ENCODE results near the gene INSYN2B. TPM values are rescaled to one million over a fixed set of nuclear protein-coding genes. Genes with fewer than 3 reads are reported as not detected.

INSYN2B gene
- total and polyA plus RNA-seq, 7 donors, result under 0.01 to 0.27 (median 0.10) TPM; not detected in 3

DNA sequence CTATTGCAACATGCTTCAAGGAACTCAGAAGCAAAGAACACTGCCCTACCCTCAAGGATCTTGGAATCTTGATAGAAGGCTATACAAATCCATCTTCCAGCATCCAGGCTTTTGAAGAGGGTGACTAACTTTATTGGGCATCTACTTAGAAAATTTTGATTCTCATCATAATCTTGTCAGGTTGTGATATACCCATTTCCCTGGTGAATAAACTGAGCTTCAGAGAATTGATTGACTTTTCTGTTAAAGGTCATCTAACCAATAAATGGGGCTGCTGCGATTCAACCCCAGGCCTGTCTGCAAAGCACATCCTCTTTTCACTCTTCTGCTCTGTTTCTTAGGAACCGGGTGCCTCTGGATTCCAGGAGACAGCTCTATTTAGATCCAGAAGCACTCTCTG, 19.9 kb upstream of the INSYN2B start:
- Histone ChIP-seq H3K27me3 (no peaks in the 10 kb centered on the region), H3K4me1 (no peaks in the 10 kb centered on the region), H3K9me3 (no peaks in the 10 kb centered on the region), H3K27ac (no peak overlapping the region), H3K36me3 (no peaks in the 10 kb centered on the region), H3K4me3 (no peak overlapping the region)
- TF ChIP-seq, protein P1, sequence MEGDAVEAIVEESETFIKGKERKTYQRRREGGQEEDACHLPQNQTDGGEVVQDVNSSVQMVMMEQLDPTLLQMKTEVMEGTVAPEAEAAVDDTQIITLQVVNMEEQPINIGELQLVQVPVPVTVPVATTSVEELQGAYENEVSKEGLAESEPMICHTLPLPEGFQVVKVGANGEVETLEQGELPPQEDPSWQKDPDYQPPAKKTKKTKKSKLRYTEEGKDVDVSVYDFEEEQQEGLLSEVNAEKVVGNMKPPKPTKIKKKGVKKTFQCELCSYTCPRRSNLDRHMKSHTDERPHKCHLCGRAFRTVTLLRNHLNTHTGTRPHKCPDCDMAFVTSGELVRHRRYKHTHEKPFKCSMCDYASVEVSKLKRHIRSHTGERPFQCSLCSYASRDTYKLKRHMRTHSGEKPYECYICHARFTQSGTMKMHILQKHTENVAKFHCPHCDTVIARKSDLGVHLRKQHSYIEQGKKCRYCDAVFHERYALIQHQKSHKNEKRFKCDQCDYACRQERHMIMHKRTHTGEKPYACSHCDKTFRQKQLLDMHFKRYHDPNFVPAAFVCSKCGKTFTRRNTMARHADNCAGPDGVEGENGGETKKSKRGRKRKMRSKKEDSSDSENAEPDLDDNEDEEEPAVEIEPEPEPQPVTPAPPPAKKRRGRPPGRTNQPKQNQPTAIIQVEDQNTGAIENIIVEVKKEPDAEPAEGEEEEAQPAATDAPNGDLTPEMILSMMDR (IDR thresholded peaks at IDR 0.05), result no peak
- TF ChIP-seq POLR2AphosphoS5 (IDR thresholded peaks at IDR 0.05), result no peak
- TF ChIP-seq EP300 (IDR thresholded peaks at IDR 0.05), result no peak
- TF ChIP-seq POLR2A (IDR thresholded peaks at IDR 0.05), result no peak
- no peak for DNase-seq
- intact Hi-C loops (cut with DNase I), result no loop called here
- 91 to 93% methylated on average over 2 of the region's 2 CpGs for WGBS, 2 donors

DNA sequence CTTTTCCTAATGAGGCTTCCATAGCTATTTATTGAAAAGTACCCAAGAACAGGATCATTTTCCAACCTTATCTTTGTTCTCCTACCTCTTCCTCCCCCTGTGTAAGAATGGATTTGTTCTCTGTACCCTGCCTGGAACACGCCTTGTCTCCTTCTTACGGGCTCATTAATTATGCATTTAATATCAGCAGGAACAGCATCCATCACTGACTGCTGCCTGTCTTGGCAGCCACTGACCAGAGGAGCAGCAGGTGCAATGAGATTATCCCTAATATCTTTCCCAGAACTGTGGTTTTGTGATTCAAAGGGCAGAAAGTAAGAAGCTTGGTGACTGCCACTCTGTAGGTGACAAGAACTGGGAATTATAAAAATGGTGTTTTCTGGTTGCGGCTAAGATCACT, 19.3 kb upstream of the INSYN2B start:
- TF ChIP-seq POLR2AphosphoS5 (IDR thresholded peaks at IDR 0.05) (no peak), POLR2A (IDR thresholded peaks at IDR 0.05) (no peak), EP300 (IDR thresholded peaks at IDR 0.05) (no peak)
- TF ChIP-seq, protein P1 (IDR thresholded peaks at IDR 0.05), result no peak
- no peaks in the 10 kb centered on the region for H3K27me3 ChIP-seq
- H3K4me1 ChIP-seq, result no peaks in the 10 kb centered on the region
- H3K36me3 ChIP-seq, result no peaks in the 10 kb centered on the region
- 95 to 96% methylated on average over 3 of the region's 3 CpGs for WGBS, 2 donors
- DNase-seq, result no peak
- H3K27ac ChIP-seq, result no peak overlapping the region
- H3K4me3 ChIP-seq, result no peak overlapping the region
- H3K9me3 ChIP-seq, result no peaks in the 10 kb centered on the region
- intact Hi-C loops (cut with DNase I), result no loop called here

DNA sequence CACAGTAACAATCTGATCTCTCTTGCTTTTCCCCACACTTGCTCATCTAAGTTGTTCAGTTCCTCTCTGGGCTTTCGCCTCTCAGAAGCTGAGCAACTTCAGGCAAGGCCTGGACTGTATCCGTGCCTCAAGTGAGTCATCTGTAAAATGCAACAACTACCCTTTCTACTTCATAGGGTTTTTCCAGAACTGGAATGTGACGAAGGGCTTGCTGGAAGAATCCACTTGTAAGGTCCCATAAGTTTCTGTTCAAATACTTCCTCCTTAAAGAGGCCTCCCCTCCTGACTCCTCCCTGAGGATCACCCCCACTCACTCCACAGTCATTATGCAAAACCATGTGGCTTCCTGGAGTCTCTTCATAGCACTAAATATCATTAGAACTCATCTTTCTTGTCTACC, 17.5 kb upstream of the INSYN2B start:
- Histone ChIP-seq H3K4me3 (no peak overlapping the region), H3K9me3 (no peaks in the 10 kb centered on the region), H3K27ac (no peak overlapping the region), H3K4me1 (no peaks in the 10 kb centered on the region), H3K27me3 (no peaks in the 10 kb centered on the region), H3K36me3 (no peaks in the 10 kb centered on the region)
- 85 to 86% methylated on average over 3 of the region's 3 CpGs for WGBS, 2 donors
- no peak for DNase-seq
- TF ChIP-seq EP300 (IDR thresholded peaks at IDR 0.05) (no peak), POLR2A (IDR thresholded peaks at IDR 0.05) (no peak), POLR2AphosphoS5 (IDR thresholded peaks at IDR 0.05) (no peak)
- TF ChIP-seq, protein P1 (IDR thresholded peaks at IDR 0.05), result no peak
- intact Hi-C loops (cut with DNase I), result no loop called here

DNA sequence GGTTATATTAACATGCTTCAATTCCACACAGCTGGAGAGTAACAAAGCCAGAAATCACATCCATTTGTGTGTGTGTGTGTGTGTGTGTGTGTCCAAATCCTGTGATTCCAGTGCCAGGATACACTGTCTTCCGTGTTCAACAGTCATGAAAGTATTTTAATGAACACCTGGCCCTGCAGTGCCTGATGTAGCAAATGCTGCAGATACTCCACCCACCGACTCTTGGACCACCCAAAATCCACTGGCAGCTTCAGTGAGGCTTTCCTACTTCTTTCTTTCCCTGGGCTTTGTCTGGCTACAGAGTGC, 13.1 kb upstream of the INSYN2B start:
- Histone ChIP-seq H3K9me3 (no peaks in the 10 kb centered on the region), H3K4me1 (no peaks in the 10 kb centered on the region), H3K4me3 (no peak overlapping the region), H3K27ac (no peak overlapping the region), H3K27me3 (no peaks in the 10 kb centered on the region), H3K36me3 (no peaks in the 10 kb centered on the region)
- DNase-seq, result no peak
- intact Hi-C loops (cut with DNase I), result no loop called here
- 46 to 66% methylated on average over 2 of the region's 2 CpGs for WGBS, 2 donors
- TF ChIP-seq POLR2A (IDR thresholded peaks at IDR 0.05), result no peak
- TF ChIP-seq, protein P1 (IDR thresholded peaks at IDR 0.05), result no peak

DNA sequence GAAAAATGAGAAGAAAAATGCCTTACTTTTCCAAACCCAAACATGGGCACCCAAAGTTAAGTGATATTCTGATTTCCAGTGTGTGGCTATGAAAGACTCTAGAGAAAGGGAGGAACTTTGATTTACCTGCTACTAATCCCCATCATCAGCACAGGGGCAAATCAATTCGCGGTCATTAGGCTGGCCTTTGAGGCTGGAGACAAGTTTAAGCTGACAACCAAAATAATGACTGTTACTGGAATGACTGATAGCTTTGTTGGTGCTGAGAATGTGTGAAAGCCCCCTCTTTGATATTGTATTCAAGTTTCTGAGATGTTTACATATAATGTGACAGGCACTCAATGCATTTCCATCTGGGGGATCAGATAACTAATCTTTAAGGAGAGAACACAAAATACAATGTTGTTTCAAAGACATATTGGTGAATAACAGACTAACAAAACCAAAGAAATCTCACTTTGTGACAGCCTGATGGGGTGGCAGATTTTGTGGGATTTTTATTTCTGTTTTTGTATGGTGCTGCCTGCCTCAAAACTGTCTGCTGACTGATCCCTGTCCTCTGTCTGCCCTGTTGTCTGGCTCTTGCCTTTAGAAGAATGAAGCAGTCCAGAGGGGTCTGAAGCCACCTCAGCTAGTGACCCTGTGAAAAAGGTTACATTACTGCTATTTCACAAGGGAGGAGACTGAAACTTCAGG, 12.6 kb upstream of the INSYN2B start:
- no peak for DNase-seq
- Histone ChIP-seq H3K27ac (no peak overlapping the region), H3K4me3 (no peak overlapping the region), H3K4me1 (no peaks in the 10 kb centered on the region), H3K27me3 (no peaks in the 10 kb centered on the region), H3K36me3 (no peaks in the 10 kb centered on the region), H3K9me3 (no peaks in the 10 kb centered on the region)
- intact Hi-C loops (cut with DNase I), result no loop called here
- WGBS, 2 donors, result 82 to 91% methylated on average over 2 of the region's 2 CpGs
- no peak for TF ChIP-seq EP300 (IDR thresholded peaks at IDR 0.05)
- no peak for TF ChIP-seq POLR2AphosphoS5 (IDR thresholded peaks at IDR 0.05)
- TF ChIP-seq, protein P1 (IDR thresholded peaks at IDR 0.05), result no peak
- TF ChIP-seq POLR2A (IDR thresholded peaks at IDR 0.05), result no peak
